Activated CD8-positive, alpha-beta memory T cell treated with anti-CD3 and anti-CD28 coated beads, Interleukin-2, amount 50 U/mL, for 24 hours (primary cell): ENCODE data around the gene ZNF32.
"Not testable (repeated sequence)": the region's sequence is repeated elsewhere in the genome, so short reads cannot be mapped to it uniquely, and the experiment has no call there.

Experiments used
- DNase-seq: peaks from one replicate; pipeline ENCODE4 v3.0.0-alpha.2; 2020; ENCODE audit errors: extremely low read depth

The ZNF32 gene

GRCh38 chr10:43680035-43680434, 31.4 kb upstream of the ZNF32 start:
- DNase-seq = no peak

- no peak for DNase-seq
Observed at GRCh38 chr10:43679509-43679908, 30.8 kb upstream of the ZNF32 start.

GRCh38 chr10:43678654-43679053, 30.0 kb upstream of the ZNF32 start:
- DNase-seq = no peak

- DNase-seq = no peak
Observed at GRCh38 chr10:43676901-43677300, 28.2 kb upstream of the ZNF32 start.

- DNase-seq = no peak
Observed at GRCh38 chr10:43676331-43676730, 27.6 kb upstream of the ZNF32 start.

GRCh38 chr10:43674553-43675210, 26.0 kb upstream of the ZNF32 start:
- no peak for DNase-seq

GRCh38 chr10:43673471-43673870, 24.8 kb upstream of the ZNF32 start:
- DNase-seq = no peak

- no peak for DNase-seq
Observed at GRCh38 chr10:43671659-43672531, 23.2 kb upstream of the ZNF32 start.

- DNase-seq = no peak
Observed at GRCh38 chr10:43669386-43669785, 20.7 kb upstream of the ZNF32 start.

- no peak for DNase-seq
Observed at GRCh38 chr10:43667761-43668386, 19.2 kb upstream of the ZNF32 start.

- no peak for DNase-seq
Observed at GRCh38 chr10:43667317-43667731, 18.6 kb upstream of the ZNF32 start.

GRCh38 chr10:43666552-43666951, 17.9 kb upstream of the ZNF32 start:
- no peak for DNase-seq

GRCh38 chr10:43665054-43665453, 16.4 kb upstream of the ZNF32 start:
- DNase-seq = no peak

- DNase-seq = no peak
Observed at GRCh38 chr10:43658227-43658626, 9.5 kb upstream of the ZNF32 start.

GRCh38 chr10:43655311-43655710, 6.6 kb upstream of the ZNF32 start:
- no peak for DNase-seq

- DNase-seq = no peak
Observed at GRCh38 chr10:43653746-43654145, 5.1 kb upstream of the ZNF32 start.

GRCh38 chr10:43649185-43649523, 473 bp upstream of the ZNF32 start:
- no peak for DNase-seq

- no peak for DNase-seq
Observed at GRCh38 chr10:43648095-43648397, 635 bp downstream of the ZNF32 start.

GRCh38 chr10:43647576-43647975, 1.1 kb downstream of the ZNF32 start:
- DNase-seq = no peak

- DNase-seq = no peak
Observed at GRCh38 chr10:43645866-43646265, 2.8 kb downstream of the ZNF32 start.

- no peak for DNase-seq
Observed at GRCh38 chr10:43644252-43644651, 4.4 kb downstream of the ZNF32 start.

GRCh38 chr10:43640603-43641002, 8.1 kb downstream of the ZNF32 start:
- DNase-seq = no peak

GRCh38 chr10:43635816-43636215, 12.9 kb downstream of the ZNF32 start:
- DNase-seq = not testable (repeated sequence)
